Upper lobe of right lung (tissue), 1 donor: ENCODE measurements around the gene ELOVL1. TPM values are rescaled to one million over a fixed set of nuclear protein-coding genes. Genes with fewer than 3 reads are reported as not detected.

Experiments used
- ATAC-seq: fragments of 200-7000 bp; cut with Tn5 transposase; one replicate; pipeline ENCODE4 v1.9.1; 2020; ENCODE audit warnings: mild to moderate bottlenecking, moderate library complexity
- DNase-seq: peaks from one replicate; pipeline ENCODE4 v3.0.0-alpha.2; 2020
- H3K27ac ChIP-seq: fragments of 200-600 bp; one replicate; pipeline ENCODE4 v1.8.0; 2022
- H3K27me3 ChIP-seq: fragments of 200-600 bp; one replicate; pipeline ENCODE4 v1.8.0; 2022; ENCODE audit warnings: mild to moderate bottlenecking
- H3K36me3 ChIP-seq: fragments of 200-600 bp; one replicate; pipeline ENCODE4 v1.8.0; 2022
- H3K4me1 ChIP-seq: fragments of 200-600 bp; one replicate; pipeline ENCODE4 v1.8.0; 2022
- H3K4me3 ChIP-seq: fragments of 200-600 bp; one replicate; pipeline ENCODE4 v1.8.0; 2022; ENCODE audit warnings: mild to moderate bottlenecking
- H3K9me3 ChIP-seq: fragments of 200-600 bp; one replicate; pipeline ENCODE4 v1.8.0; 2022
- CTCF ChIP-seq: fragments of 200-600 bp; IDR thresholded peaks from one replicate; pipeline ENCODE4 v1.8.0; 2022; ENCODE audit warnings: antibody characterized with exemption
- intact Hi-C: fragments of 100-400 bp; cut with DNase I; formaldehyde crosslinking; loops from one replicate; pipeline ENCODE4 v1.11.0; 2022
- total RNA-seq: library from RNA; stranded (reverse); fragmentation: NEBNext Ultra II Directional; extraction: Animal tissue kit (Norgen Biotek cat#: 25700); gene quantifications from one replicate; pipeline ENCODE4 v1.2.1, GENCODE V29; 2021
- donor health status: DM: no; HTN: yes; CAD: no; lungs with severe emphysema.

The ELOVL1 gene
- total RNA-seq, 1 donor from 2014 or later = 98.9 TPM

GRCh38 chr1:43325381-43325780 is 42.4 kb downstream of the ELOVL1 start:
- intact Hi-C loops = no loop called here
- H3K9me3 ChIP-seq = peaks cover 4% of the 10 kb centered on the region
- TF ChIP-seq CTCF = no peak
- no peaks in the 10 kb centered on the region for H3K27me3 ChIP-seq
- no peak overlapping the region for H3K27ac ChIP-seq
- H3K36me3 ChIP-seq = no peaks in the 10 kb centered on the region
- no peak for ATAC-seq
- H3K4me3 ChIP-seq = no peak overlapping the region
- no peak for DNase-seq
- peaks cover 1% of the 10 kb centered on the region for H3K4me1 ChIP-seq

GRCh38 chr1:43324810-43325209 is 43.0 kb downstream of the ELOVL1 start:
- H3K4me3 ChIP-seq = no peak overlapping the region
- peaks cover 4% of the 10 kb centered on the region for H3K9me3 ChIP-seq
- TF ChIP-seq CTCF = no peak
- H3K27me3 ChIP-seq = no peaks in the 10 kb centered on the region
- DNase-seq (no peak), ATAC-seq (no peak)
- H3K27ac ChIP-seq = no peak overlapping the region
- intact Hi-C loops = no loop called here
- no peaks in the 10 kb centered on the region for H3K36me3 ChIP-seq
- no peaks in the 10 kb centered on the region for H3K4me1 ChIP-seq

GRCh38 chr1:43322506-43322905 is 45.3 kb downstream of the ELOVL1 start:
- H3K4me3 ChIP-seq = no peak overlapping the region
- no peak for TF ChIP-seq CTCF
- no peak overlapping the region for H3K27ac ChIP-seq
- H3K36me3 ChIP-seq = no peaks in the 10 kb centered on the region
- no peak for ATAC-seq
- H3K27me3 ChIP-seq = no peaks in the 10 kb centered on the region
- H3K4me1 ChIP-seq = no peaks in the 10 kb centered on the region
- peaks cover 4% of the 10 kb centered on the region for H3K9me3 ChIP-seq
- intact Hi-C loops = no loop called here
- DNase-seq = peak; percentile 25

GRCh38 chr1:43321331-43321891 is 46.4 kb downstream of the ELOVL1 start:
- no peak for ATAC-seq
- Histone ChIP-seq H3K4me3 (no peak overlapping the region), H3K36me3 (no peaks in the 10 kb centered on the region), H3K27me3 (no peaks in the 10 kb centered on the region), H3K4me1 (peaks cover 1% of the 10 kb centered on the region), H3K9me3 (peaks cover 4% of the 10 kb centered on the region), H3K27ac (no peak overlapping the region)
- TF ChIP-seq CTCF = no peak
- DNase-seq = peak; percentile 40
- intact Hi-C loops = no loop called here

GRCh38 chr1:43319766-43320165 is 48.0 kb downstream of the ELOVL1 start:
- H3K27me3 ChIP-seq = no peaks in the 10 kb centered on the region
- no peak overlapping the region for H3K4me3 ChIP-seq
- DNase-seq (no peak), ATAC-seq (peak; percentile 7)
- no peaks in the 10 kb centered on the region for H3K36me3 ChIP-seq
- TF ChIP-seq CTCF = no peak
- no peak overlapping the region for H3K27ac ChIP-seq
- peaks cover 4% of the 10 kb centered on the region for H3K4me1 ChIP-seq
- intact Hi-C loops = no loop called here
- no peaks in the 10 kb centered on the region for H3K9me3 ChIP-seq

GRCh38 chr1:43319288-43319687 is 48.5 kb downstream of the ELOVL1 start:
- Histone ChIP-seq H3K27ac (no peak overlapping the region), H3K27me3 (no peaks in the 10 kb centered on the region), H3K36me3 (no peaks in the 10 kb centered on the region), H3K4me3 (no peak overlapping the region), H3K9me3 (no peaks in the 10 kb centered on the region), H3K4me1 (peaks cover 4% of the 10 kb centered on the region)
- intact Hi-C loops = no loop called here
- DNase-seq = peak; percentile 41
- ATAC-seq = no peak
- TF ChIP-seq CTCF = no peak
